HG03469 (cell line): ENCODE results near the gene PDCD7.
"Not testable (repeated sequence)": the region's sequence is repeated elsewhere in the genome, so short reads cannot be mapped to it uniquely, and the experiment has no call there.

ENCODE experiments used
- ATAC-seq: cut with Tn5 transposase; IDR thresholded peaks from one replicate; pipeline ENCODE4 v1.9.1; 2021; ENCODE audit warnings: mild to moderate bottlenecking, moderate library complexity, moderate number of reproducible peaks; ENCODE audit not compliant: unreplicated experiment

Gene PDCD7

DNA sequence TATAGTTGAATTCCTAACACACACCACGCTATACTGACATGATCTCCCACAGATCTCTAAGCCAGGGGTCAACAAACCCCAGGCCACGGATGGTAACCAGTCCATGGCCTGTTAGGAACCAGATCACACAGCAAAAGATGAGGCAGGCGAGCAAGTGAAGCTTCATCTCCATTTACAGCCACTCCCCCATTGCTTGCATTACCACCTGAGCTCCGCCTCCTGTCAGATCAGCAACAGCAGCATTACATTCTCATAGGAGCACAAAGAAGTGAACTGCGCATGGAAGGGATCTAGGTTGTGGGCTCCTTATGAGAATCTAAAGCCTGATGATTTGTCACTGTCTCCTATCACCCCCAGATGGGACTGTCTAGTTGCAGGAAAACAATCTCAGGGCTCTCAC is 2.7 kb downstream of the PDCD7 start:
- ATAC-seq: no peak

DNA sequence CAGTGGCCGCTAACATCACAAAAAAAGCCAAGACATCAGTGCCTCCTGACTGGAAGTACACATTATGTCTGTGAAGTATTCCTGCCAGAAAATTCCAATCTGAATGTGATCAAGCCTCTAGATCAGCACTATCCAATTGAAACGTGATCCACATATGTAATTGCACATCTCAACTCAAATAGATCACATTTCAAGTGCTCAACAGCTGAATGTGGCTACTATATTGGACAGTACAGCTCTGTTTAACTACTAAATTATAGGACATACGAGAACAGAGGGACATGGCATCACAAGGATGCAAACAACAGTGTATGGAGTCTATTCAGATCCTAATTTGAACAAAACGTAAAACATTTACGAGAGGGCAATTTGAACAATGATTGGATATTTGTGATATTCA is 18.1 kb downstream of the PDCD7 start:
- no peak for ATAC-seq

- ATAC-seq: no peak
Measured at GRCh38 chr15:65115086-65115485, 18.5 kb downstream of the PDCD7 start, which contains the start of gene UBAP1L. UBAP1L (minus strand) TSS chr15:65115200; CDS start chr15:65106215, 8,985 bp downstream.

DNA sequence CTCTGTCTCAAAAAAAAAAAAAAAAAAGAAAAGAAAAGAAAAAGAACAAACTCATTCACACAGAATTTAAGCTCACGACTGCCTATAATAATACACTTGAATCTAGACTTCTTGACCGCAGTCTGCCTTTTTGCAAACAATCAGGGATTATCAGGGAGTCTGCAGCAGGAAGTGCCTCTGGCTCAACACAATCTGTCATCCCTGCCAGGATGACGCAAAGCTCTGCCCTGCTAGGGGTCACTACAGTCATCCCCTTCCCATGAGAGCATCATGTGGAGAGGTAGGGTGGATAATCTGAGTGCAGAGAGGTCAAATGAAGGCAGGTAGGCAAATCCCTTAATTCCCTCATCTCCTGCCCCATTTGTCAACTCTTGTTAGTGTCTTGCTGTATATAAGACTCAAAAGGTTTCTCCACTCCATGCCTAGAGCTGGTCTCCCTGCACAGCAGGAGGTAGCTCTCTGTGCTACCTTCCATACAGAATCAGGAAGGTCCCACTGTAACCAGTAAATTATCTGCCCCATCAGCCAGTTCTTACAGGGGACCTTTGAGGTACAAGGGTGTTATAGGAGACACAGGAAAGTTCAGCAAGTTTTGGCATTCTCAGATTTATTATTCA is 22.8 kb downstream of the PDCD7 start:
- no peak for ATAC-seq

DNA sequence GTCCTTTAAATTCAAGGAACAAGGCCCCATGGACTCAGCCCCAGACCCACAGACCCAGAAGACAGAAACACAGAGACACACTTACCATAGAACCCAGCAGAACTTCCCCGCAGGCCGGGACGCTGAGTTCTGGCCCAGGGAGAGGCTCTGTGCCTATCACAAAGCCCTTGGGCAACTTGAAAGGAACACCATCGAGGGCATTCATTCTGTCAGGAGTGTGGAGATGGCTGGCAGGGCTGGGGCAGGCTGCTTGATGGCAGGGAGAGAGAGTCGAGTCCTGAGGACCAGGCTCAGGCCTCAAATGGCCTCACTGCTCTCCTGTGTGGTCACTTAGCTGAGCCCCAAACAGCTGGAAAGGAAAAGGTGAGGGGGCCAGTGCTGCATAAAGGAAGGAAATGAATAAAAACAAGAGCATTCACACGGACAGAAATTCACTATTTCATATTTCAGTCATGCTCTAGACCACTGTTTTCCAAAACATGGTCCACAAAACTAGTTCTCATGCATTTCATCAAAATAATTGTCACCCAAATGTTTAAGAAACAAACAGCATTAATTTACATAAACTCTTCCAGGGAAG is 27.5 kb downstream of the PDCD7 start:
- ATAC-seq: no peak

DNA sequence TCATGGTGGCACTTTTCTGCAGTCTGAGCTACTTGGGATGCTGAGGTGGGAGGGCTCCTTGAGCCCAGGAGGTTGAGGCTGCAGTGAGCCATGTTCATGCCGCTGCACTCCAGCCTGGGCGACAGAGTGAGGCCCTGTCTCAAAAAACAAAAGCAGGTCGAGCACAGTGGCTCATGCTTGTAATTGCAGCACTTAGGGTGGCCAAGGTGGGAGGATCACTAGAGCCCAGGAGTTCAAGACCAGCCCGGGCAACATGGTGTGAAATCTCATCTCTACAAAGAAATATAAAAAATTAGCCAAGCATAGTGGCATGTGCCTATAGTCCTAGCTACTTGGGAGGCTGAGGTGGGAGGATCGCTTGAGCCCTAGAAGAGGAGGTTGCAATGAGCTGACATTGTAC is 28.6 kb downstream of the PDCD7 start:
- no peak for ATAC-seq

DNA sequence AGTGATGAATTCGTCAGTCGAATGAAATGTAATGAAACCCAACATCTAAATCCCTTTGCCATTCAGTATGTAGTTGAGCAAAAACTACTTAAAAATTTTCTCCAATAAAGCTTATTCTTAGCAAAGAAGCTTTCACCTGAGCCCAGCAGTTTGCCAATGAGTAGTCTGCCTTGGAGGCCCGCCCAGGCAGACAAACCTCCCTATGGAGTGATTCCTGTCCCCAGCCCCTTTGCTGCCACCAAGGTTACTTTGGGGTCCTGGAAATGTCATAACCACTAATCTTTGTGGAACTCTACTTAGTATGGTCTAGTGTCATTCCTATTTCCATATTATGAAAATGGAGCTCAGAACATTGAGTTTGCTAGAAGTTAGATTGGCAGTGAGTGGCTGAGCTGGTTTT is 30.7 kb downstream of the PDCD7 start:
- ATAC-seq: no peak

GRCh38 chr15:65101891-65102708 is 31.5 kb downstream of the PDCD7 start:
- no peak for ATAC-seq

DNA sequence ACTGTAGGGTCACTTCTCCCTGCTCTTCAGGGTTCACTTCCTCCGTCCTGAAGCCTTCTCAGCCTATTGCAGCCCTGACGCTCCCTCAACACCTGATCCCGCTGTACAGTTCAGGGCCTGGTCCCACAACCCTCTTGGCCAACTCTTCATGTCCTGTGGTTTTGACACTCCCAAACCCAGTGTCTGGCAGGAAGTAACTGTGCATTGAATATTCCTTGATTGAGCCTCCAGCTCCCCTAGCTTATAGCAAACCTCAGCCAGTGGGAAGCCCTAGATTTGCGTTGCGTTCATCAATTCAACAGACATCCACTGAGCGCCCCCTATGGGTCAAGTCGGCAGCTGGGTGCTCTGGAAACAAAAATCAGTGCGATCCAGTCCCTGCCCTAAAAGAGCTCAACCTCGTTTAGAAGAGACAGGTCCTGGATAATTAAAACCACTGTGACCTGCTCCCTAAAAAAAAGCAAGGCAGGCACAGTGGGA is 32.2 kb downstream of the PDCD7 start:
- no peak for ATAC-seq

DNA sequence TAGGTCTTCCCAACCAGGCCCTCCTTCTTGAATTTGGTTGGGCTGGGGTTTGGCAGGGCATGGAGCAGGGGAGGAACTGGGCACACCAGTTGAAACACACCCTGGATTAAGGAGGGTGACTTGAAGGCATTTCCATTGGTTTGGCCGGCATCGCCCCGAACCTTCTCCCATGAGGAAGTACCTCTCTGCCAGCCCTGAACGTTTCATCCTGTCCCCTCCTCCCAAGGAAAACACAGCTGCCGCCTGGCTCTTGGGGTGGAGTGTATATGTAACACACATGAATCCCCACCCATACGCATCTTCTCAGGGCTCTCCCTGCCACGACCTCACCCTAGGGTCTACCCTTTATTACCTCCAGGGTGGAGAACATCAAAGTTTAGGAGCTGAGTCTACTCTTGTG is 33.2 kb downstream of the PDCD7 start:
- ATAC-seq: no peak

DNA sequence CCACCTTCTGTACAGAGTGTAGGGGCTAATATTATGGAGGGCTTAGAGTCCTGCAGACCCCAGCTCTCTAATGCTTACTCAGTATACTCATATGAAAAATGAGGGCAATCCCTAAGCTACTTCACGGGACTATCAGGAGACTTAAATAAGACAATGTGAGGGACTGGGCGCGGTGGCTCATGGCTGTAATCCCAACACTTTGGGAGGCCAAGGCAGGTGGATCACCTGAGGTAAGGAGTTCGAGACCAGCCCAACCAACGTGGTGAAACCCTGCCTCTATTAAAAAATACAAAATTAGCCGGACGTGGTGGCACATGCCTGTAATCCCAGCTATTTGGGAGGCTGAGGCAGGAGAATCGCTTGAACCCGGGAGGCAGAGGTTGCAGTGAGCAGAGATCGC is 33.8 kb downstream of the PDCD7 start:
- not testable (repeated sequence) for ATAC-seq

GRCh38 chr15:65099336-65099735 is 34.3 kb downstream of the PDCD7 start:
- ATAC-seq: no peak

DNA sequence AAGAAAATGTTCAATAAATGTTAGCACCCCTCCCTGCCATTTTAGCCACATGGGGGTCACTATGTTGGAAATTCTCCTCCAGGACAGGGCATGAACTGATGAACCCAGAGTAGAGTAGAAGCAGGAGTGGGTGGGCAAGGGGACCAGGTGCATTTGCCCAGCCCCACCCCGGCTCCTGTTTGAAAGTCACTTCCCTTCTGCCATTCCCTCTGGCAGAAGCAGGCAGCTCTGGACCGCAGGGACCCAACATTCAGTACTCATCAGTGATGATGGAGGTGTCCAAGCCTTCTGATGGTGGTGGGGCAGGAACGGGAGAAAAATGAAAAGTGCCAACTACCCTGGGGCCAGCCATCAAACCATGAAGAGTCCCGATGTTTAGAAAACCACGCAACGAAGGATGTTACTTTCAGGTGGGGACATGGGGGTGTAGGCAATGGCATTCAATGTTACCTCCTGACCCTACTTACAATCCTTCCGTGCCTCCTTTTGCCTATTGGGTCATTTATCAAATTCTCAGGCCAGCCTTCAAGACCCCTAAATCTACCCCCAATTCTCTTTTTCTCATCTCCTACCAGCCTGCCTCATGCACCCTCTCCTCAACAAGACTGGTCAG is 35.9 kb downstream of the PDCD7 start:
- no peak for ATAC-seq

GRCh38 chr15:65096481-65097385 is 36.9 kb downstream of the PDCD7 start:
- no peak for ATAC-seq

GRCh38 chr15:65095747-65096104 is 37.9 kb downstream of the PDCD7 start:
- no peak for ATAC-seq

GRCh38 chr15:65095011-65095746 is 38.4 kb downstream of the PDCD7 start:
- no peak for ATAC-seq

- no peak for ATAC-seq
Measured at GRCh38 chr15:65094294-65094995, 39.2 kb downstream of the PDCD7 start.

DNA sequence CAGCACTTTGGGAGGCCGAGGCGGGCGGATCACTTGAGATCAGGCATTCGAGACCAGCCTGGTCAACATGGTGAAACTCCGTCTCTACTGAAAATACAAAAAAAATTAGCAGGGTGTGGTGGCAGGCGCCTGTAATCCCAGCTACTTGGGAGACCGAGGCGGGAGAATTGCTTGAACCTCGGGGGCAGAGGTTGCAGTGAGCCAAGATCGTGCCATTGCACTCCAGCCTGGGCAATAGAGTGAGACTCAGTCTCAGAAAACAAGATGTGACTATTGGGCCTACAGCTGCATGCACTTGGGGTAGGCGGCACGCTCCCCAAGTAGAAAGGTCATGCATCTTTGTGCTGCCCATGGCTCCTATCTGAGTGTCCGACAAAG is 39.8 kb downstream of the PDCD7 start:
- ATAC-seq: not testable (repeated sequence)
